Prostate gland (tissue), 2 donors: ENCODE results near the gene PEMT. TPM values are rescaled to one million over a fixed set of nuclear protein-coding genes. Genes with fewer than 3 reads are reported as not detected.

Source experiments
- DNase-seq: peaks from one replicate; pipeline ENCODE4 v3.0.0-alpha.2; 2019; ENCODE audit warnings: low spot score
- H3K27ac ChIP-seq, 2 donors: fragments of 200-600 bp; sonication (generic); 2 replicates each; pipeline ENCODE4 v1.5.1; 2017 to 2019
- H3K27me3 ChIP-seq: fragments of 200-600 bp; sonication (generic); replicated peaks from 2 replicates; pipeline ENCODE4 v1.5.1; 2019; ENCODE audit not compliant: insufficient read depth
- H3K36me3 ChIP-seq, 2 donors: fragments of 200-600 bp; sonication (generic); 1 replicate in 1 of 2; 2 replicates in 1 of 2; pipeline versions ENCODE4 v1.5.1 to v1.8.1; 2017 to 2019
- H3K4me1 ChIP-seq: fragments of 200-600 bp; sonication (generic); replicated peaks from 2 replicates; pipeline ENCODE4 v1.5.1; 2019
- H3K4me3 ChIP-seq, 2 donors: fragments of 200-600 bp; sonication (generic); 2 replicates each; pipeline ENCODE4 v1.5.1; 2017 to 2019
- H3K9me3 ChIP-seq: fragments of 200-600 bp; sonication (generic); 2 replicates; pipeline ENCODE4 v1.5.1; 2017
- CTCF ChIP-seq, 4 experiments: fragments of 200-600 bp in 2 of 4; fragments of 450-650 bp in 2 of 4; sonication (generic) in 2 of 4; IDR thresholded peaks; 1 replicate in 3 of 4; 2 replicates in 1 of 4; pipeline ENCODE4 v1.5.1; 2016 to 2019; ENCODE audit warnings: antibody characterized with exemption in 4 of 4, mild to moderate bottlenecking in 2 of 4, moderate library complexity in 2 of 4
- POLR2A ChIP-seq: fragments of 450-650 bp; IDR thresholded peaks from one replicate; pipeline ENCODE4 v1.6.1; 2016; ENCODE audit warnings: antibody characterized with exemption, mild to moderate bottlenecking
- POLR2AphosphoS5 ChIP-seq: sonication (generic); formaldehyde crosslinking; IDR thresholded peaks from one replicate; pipeline ENCODE4 v1.6.1; 2017; ENCODE audit warnings: antibody characterized with exemption
- WGBS: methylation state at CpG from one replicate; pipeline ENCODE4 v1.1.5; 2018; 5-methylcytosine and 5-hydroxymethylcytosine counted together
- intact Hi-C: fragments of 100-400 bp; cut with DNase I; formaldehyde crosslinking; loops from one replicate; pipeline ENCODE4 v1.14.2; 2022
- total RNA-seq, 2 donors: library from RNA; depleted of rRNA; stranded (reverse); fragments of >200 nt; gene quantifications; one replicate each; pipeline ENCODE4 v1.1.0, GENCODE V29; 2016

PEMT gene
- total RNA-seq, 2 donors from 2014 or later, result 67.0 to 145 TPM

- Histone ChIP-seq H3K27me3 (no peaks in the 10 kb centered on the region), H3K4me3 (no peak overlapping the region), H3K27ac (no peak overlapping the region), H3K4me1 (no peaks in the 10 kb centered on the region), H3K36me3 (no peaks in the 10 kb centered on the region), H3K9me3 (no peaks in the 10 kb centered on the region)
- no peak for DNase-seq
- 76% methylated on average over 9 of the region's 9 CpGs for WGBS
- intact Hi-C loops, result loop anchor here (10.0 kb wide), 1 partner anchor 108 kb away; no protein-coding TSS in a partner anchor
- TF ChIP-seq POLR2A, result no peak
- TF ChIP-seq POLR2AphosphoS5, result no peak
- TF ChIP-seq CTCF (IDR thresholded peaks at IDR 0.05), result no peak
Observed at GRCh38 chr17:17612085-17613022, 20.8 kb upstream of the PEMT start.

GRCh38 chr17:17609121-17609520 is 17.6 kb upstream of the PEMT start:
- TF ChIP-seq POLR2A (no peak), POLR2AphosphoS5 (no peak), CTCF (IDR thresholded peaks at IDR 0.05) (no peak)
- DNase-seq, result no peak
- Histone ChIP-seq H3K4me3 (no peak overlapping the region), H3K36me3 (no peaks in the 10 kb centered on the region), H3K27me3 (no peaks in the 10 kb centered on the region), H3K9me3 (no peaks in the 10 kb centered on the region), H3K27ac (no peak overlapping the region), H3K4me1 (no peaks in the 10 kb centered on the region)
- 100% methylated on average over 4 of the region's 4 CpGs for WGBS
- intact Hi-C loops, result no loop called here

DNA sequence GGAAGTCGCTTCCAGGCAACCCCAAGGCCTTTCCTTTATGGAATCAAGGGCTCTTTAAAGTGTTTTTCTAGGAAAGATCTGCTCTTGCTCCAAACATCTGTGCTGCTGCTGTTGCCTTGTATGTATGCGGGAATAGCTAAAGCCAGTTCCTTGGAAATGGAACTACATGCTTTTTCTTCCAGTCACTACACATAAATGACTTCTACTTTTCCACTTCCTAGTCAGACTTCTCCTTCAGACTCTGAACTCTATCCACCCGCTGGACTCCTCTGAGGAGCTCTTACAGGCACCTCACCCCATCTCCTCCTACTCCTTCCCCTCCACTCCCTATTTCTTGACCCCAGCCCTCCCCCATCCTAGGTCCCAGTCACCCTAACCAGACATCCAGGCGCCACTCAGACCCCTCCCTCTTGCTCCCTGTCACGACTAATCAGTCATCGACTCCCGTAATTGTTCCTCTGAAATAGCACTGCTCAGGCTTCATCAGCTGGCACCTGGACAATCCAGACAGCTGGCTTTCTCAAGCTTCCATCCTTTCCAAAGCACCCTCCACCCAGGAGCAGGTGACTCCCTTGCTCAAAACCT is 15.0 kb upstream of the PEMT start:
- no peak for TF ChIP-seq POLR2A
- no peak for TF ChIP-seq CTCF (IDR thresholded peaks at IDR 0.05)
- TF ChIP-seq POLR2AphosphoS5, result no peak
- no peak overlapping the region for H3K27ac ChIP-seq
- no peak overlapping the region for H3K4me3 ChIP-seq
- 53% methylated on average over 7 of the region's 7 CpGs for WGBS
- H3K27me3 ChIP-seq, result no peaks in the 10 kb centered on the region
- H3K36me3 ChIP-seq, result no peaks in the 10 kb centered on the region
- H3K4me1 ChIP-seq, result no peaks in the 10 kb centered on the region
- DNase-seq, result no peak
- no peaks in the 10 kb centered on the region for H3K9me3 ChIP-seq
- intact Hi-C loops, result no loop called here

DNA sequence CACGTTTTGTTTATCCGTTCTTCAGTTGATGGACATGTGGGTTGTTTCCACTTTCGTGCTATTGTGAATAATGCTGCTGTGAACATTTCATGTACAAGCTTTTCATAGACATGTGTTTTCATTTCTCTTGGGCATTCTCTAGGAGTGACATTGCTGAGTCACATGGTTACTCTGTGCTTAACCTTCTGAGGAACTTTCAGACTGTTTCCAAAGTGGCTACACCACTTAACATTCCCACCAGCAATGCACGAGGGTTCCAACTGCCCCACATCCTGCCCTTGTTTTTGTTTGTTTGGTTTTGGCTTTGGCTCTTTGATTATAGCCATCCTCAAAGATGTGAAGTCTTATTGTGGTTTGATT is 14.2 kb upstream of the PEMT start:
- whole genome bisulfite sequencing, result 62% methylated on average over 4 of the region's 4 CpGs
- intact Hi-C loops, result no loop called here
- TF ChIP-seq POLR2A (no peak), CTCF (IDR thresholded peaks at IDR 0.05) (no peak), POLR2AphosphoS5 (no peak)
- DNase-seq, result no peak
- Histone ChIP-seq H3K4me3 (no peak overlapping the region), H3K4me1 (no peaks in the 10 kb centered on the region), H3K27ac (no peak overlapping the region), H3K9me3 (no peaks in the 10 kb centered on the region), H3K27me3 (no peaks in the 10 kb centered on the region), H3K36me3 (no peaks in the 10 kb centered on the region)
